Natural killer cell (primary cell): Measurements from ENCODE around the gene RNASE13. TPM values are rescaled to one million over a fixed set of nuclear protein-coding genes. Genes with fewer than 3 reads are reported as not detected.

Experiments
- ATAC-seq, 3 donors: fragments of 150-1000 bp in 2 of 3; fragments of 200-7000 bp in 1 of 3; cut with Tn5 transposase; 1 replicate in 1 of 3; 2 replicates in 2 of 3; pipeline ENCODE4 v1.10.0; 2021; ENCODE audit warnings: mild to moderate bottlenecking in 2 of 3, moderate library complexity in 2 of 3
- DNase-seq, 2 donors: peaks; one replicate each; pipeline versions ENCODE4 v3.0.0 to v3.0.0-alpha.2; 2013 to 2021; ENCODE audit warnings: mixed read lengths in 1 of 2
- H3K27ac ChIP-seq: one replicate; pipeline ENCODE4 v1.5.1; 2013; ENCODE audit warnings: mild to moderate bottlenecking, low read length
- H3K27me3 ChIP-seq: one replicate; pipeline ENCODE4 v1.6.1; 2013; ENCODE audit warnings: low read length; ENCODE audit not compliant: control insufficient read depth, insufficient read depth
- H3K36me3 ChIP-seq: one replicate; pipeline ENCODE4 v1.6.1; 2013; ENCODE audit warnings: low read length; ENCODE audit not compliant: control insufficient read depth, insufficient read depth
- H3K4me1 ChIP-seq: one replicate; pipeline ENCODE4 v1.6.1; 2013; ENCODE audit warnings: low read length; ENCODE audit not compliant: control insufficient read depth, insufficient read depth
- H3K4me3 ChIP-seq: one replicate; pipeline ENCODE4 v1.5.1; 2013; ENCODE audit warnings: low read length
- H3K9me3 ChIP-seq: one replicate; pipeline ENCODE4 v1.6.1; 2013; ENCODE audit warnings: low read length; ENCODE audit not compliant: control insufficient read depth, insufficient read depth
- H3K27ac Mint-ChIP-seq, 2 donors: one replicate each; pipeline ENCODE4 v1.8.0; 2022; ENCODE audit warnings: mild to moderate bottlenecking in 2 of 2, mixed read lengths in 2 of 2, moderate library complexity in 1 of 2
- H3K27me3 Mint-ChIP-seq, 2 donors: one replicate each; pipeline ENCODE4 v1.8.0; 2022; ENCODE audit warnings: low read depth in 2 of 2, mixed read lengths in 2 of 2
- H3K36me3 Mint-ChIP-seq: one replicate; pipeline ENCODE4 v1.8.0; 2022; ENCODE audit warnings: mixed read lengths
- H3K4me1 Mint-ChIP-seq, 2 donors: one replicate each; pipeline ENCODE4 v1.8.0; 2022; ENCODE audit warnings: mixed read lengths in 2 of 2
- H3K4me3 Mint-ChIP-seq: one replicate; pipeline ENCODE4 v1.8.0; 2022; ENCODE audit warnings: mild to moderate bottlenecking, moderate library complexity, mixed read lengths
- H3K9me3 Mint-ChIP-seq, 2 donors: one replicate each; pipeline ENCODE4 v1.8.0; 2022; ENCODE audit warnings: mixed read lengths in 2 of 2
- WGBS: methylation state at CpG from one replicate; pipeline ENCODE4 v1.1.7; 2013; ENCODE audit warnings: missing lambda C conversion rate; ENCODE audit not compliant: insufficient coverage; 5-methylcytosine and 5-hydroxymethylcytosine counted together
- intact Hi-C: fragments of 100-400 bp; cut with micrococcal nuclease; formaldehyde crosslinking; loops from one replicate; pipeline ENCODE4 v1.14.2; 2022
- total RNA-seq, 4 donors: library from RNA; stranded (reverse); fragments of 120-200 nt in 1 of 4; gene quantifications; one replicate each; pipeline versions ENCODE4 v1.2.3 to v1.2.4, GENCODE V29; 2013 to 2022
- TF ChIP-seq, protein P1 (sequence below): fragments of 200-600 bp; IDR thresholded peaks from one replicate; pipeline ENCODE4 v1.8.0; 2022; ENCODE audit warnings: antibody characterized with exemption

RNASE13 gene
- total RNA-seq, 3 donors from 2014 or later (not counting 1 experiment from before 2014, with no cell fraction given) = not detected

DNA sequence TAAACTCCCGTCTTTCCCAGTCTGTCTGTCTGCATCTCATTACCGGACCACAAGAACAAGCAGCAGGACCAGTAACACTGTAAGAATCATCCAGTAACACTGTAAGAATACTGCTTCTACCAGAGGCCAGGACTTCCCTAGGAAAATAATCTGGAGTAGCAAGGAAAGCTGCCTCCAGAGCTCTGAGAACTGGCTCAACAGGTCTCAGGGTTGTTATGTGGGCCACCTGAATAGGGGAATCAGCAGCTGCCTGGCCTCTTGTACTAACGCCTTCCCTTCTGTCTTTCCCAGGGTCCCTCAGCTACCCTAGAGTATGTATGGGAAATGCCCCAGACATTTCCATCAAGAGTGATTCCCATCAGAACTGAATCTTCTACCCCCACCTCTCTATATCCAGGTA, 36.5 kb downstream of the RNASE13 start:
- ATAC-seq (no peak), DNase-seq (no peak)
- H3K4me3 ChIP-seq = no peak overlapping the region
- TF ChIP-seq, protein P1, sequence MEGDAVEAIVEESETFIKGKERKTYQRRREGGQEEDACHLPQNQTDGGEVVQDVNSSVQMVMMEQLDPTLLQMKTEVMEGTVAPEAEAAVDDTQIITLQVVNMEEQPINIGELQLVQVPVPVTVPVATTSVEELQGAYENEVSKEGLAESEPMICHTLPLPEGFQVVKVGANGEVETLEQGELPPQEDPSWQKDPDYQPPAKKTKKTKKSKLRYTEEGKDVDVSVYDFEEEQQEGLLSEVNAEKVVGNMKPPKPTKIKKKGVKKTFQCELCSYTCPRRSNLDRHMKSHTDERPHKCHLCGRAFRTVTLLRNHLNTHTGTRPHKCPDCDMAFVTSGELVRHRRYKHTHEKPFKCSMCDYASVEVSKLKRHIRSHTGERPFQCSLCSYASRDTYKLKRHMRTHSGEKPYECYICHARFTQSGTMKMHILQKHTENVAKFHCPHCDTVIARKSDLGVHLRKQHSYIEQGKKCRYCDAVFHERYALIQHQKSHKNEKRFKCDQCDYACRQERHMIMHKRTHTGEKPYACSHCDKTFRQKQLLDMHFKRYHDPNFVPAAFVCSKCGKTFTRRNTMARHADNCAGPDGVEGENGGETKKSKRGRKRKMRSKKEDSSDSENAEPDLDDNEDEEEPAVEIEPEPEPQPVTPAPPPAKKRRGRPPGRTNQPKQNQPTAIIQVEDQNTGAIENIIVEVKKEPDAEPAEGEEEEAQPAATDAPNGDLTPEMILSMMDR = no peak
- H3K27ac ChIP-seq = no peak overlapping the region
- Mint-ChIP-seq H3K4me3 (no peak overlapping the region), H3K9me3 (no peaks in the 10 kb centered on the region), H3K4me1 (peaks cover 0 to 8% of the 10 kb centered on the region in 2 donors), H3K27ac (no peak overlapping the region), H3K36me3 (peaks cover 19% of the 10 kb centered on the region), H3K27me3 (no peaks in the 10 kb centered on the region)
- intact Hi-C loops = no loop called here
- H3K27me3 ChIP-seq = no peaks in the 10 kb centered on the region
- H3K4me1 ChIP-seq = no peaks in the 10 kb centered on the region
- peaks cover 38% of the 10 kb centered on the region for H3K36me3 ChIP-seq
- WGBS = 100% methylated on average over 3 of the region's 3 CpGs
- no peaks in the 10 kb centered on the region for H3K9me3 ChIP-seq

DNA sequence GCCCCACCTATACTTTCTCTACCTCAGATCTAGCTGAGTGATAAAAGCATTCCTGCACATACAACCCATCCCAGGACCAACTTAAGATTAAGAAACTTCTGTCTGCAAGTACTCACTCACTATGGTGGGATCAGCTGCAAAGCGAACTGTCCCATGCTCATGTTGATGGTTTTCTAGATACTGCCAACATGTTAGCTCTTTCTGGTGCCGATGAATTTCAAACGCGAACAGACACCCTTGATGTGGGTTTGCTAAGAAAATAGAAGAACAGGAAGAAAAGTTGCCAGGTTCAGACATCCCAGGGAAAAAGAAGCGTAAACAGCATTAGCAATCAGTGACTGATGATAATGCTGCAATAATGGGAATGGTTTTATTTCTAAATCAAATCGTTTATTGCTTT, 37.0 kb downstream of the RNASE13 start:
- H3K27ac Mint-ChIP-seq = no peak overlapping the region
- no peak overlapping the region for H3K27ac ChIP-seq
- peaks cover 44% of the 10 kb centered on the region for H3K36me3 ChIP-seq
- H3K4me1 Mint-ChIP-seq = peaks cover 0 to 8% of the 10 kb centered on the region in 2 donors
- no peak overlapping the region for H3K4me3 ChIP-seq
- peaks cover 19% of the 10 kb centered on the region for H3K36me3 Mint-ChIP-seq
- no peaks in the 10 kb centered on the region for H3K9me3 ChIP-seq
- 83% methylated on average over 5 of the region's 6 CpGs for WGBS
- H3K27me3 ChIP-seq = no peaks in the 10 kb centered on the region
- H3K9me3 Mint-ChIP-seq = no peaks in the 10 kb centered on the region
- intact Hi-C loops = no loop called here
- H3K4me1 ChIP-seq = no peaks in the 10 kb centered on the region
- ATAC-seq = no peak
- no peak overlapping the region for H3K4me3 Mint-ChIP-seq
- TF ChIP-seq, protein P1 = no peak
- no peaks in the 10 kb centered on the region for H3K27me3 Mint-ChIP-seq
- DNase-seq = no peak

DNA sequence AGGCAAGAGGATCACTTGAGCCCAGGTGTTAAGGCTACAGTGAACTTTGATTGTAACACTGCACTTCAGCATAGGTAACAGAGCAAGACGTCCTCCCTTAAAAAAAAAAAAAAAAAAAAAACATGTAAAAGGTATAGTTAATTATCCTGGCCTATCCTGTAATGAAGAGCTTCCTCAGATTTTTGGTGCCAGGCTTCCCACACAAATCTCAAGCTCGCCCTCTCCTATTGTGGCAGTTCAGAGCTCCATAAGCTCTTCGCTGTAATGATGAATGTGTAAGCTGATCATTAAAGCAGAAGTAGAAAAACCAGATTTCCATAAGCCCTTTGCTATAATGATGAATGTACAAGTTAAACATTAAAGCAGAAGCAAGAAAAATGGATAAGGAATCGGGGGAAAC, 37.5 kb downstream of the RNASE13 start:
- ATAC-seq (no peak), DNase-seq (no peak)
- Mint-ChIP-seq H3K9me3 (no peaks in the 10 kb centered on the region), H3K27me3 (no peaks in the 10 kb centered on the region), H3K4me1 (peaks cover 0 to 10% of the 10 kb centered on the region in 2 donors), H3K27ac (no peak overlapping the region), H3K4me3 (no peak overlapping the region), H3K36me3 (peaks cover 19% of the 10 kb centered on the region)
- H3K36me3 ChIP-seq = peaks cover 49% of the 10 kb centered on the region
- intact Hi-C loops = no loop called here
- TF ChIP-seq, protein P1 = no peak
- H3K4me1 ChIP-seq = no peaks in the 10 kb centered on the region
- H3K27me3 ChIP-seq = no peaks in the 10 kb centered on the region
- no peak overlapping the region for H3K27ac ChIP-seq
- no peak overlapping the region for H3K4me3 ChIP-seq
- 95% methylated on average over 2 of the region's 4 CpGs for WGBS
- no peaks in the 10 kb centered on the region for H3K9me3 ChIP-seq

DNA sequence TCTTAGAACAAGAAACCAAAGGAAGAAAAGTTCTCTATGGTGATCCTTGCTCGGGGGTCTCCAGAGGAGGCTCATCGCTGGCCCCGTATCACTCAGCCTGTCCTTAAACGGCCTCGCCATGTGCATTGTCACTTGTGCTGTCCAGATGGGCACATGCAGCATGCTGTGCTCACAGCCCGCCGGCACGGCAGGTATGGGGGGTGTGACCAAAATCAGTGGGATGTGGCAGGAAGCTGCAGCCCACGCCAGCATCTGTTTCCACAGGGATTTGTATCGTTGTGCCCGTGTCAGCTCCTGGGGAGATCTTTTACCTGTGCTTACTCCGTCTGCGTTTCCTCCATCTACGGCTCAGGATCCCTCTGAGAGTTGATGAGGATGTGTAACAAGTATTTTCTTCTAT, 38.1 kb downstream of the RNASE13 start:
- Mint-ChIP-seq H3K27me3 (no peaks in the 10 kb centered on the region), H3K4me3 (no peak overlapping the region), H3K4me1 (peaks cover 6 to 16% of the 10 kb centered on the region in 2 donors), H3K36me3 (peaks cover 19% of the 10 kb centered on the region), H3K9me3 (no peaks in the 10 kb centered on the region), H3K27ac (no peak overlapping the region)
- no peaks in the 10 kb centered on the region for H3K4me1 ChIP-seq
- intact Hi-C loops = no loop called here
- H3K4me3 ChIP-seq = no peak overlapping the region
- H3K27ac ChIP-seq = no peak overlapping the region
- TF ChIP-seq, protein P1 = no peak
- WGBS = 95% methylated on average over 14 of the region's 14 CpGs
- H3K27me3 ChIP-seq = no peaks in the 10 kb centered on the region
- peaks cover 52% of the 10 kb centered on the region for H3K36me3 ChIP-seq
- ATAC-seq (no peak), DNase-seq (no peak)
- no peaks in the 10 kb centered on the region for H3K9me3 ChIP-seq
